GM20000 (cell line): ENCODE results near the gene TAF10.

Experiments
- DNase-seq: peaks from one replicate; pipeline ENCODE4 v3.0.0; 2012; ENCODE audit warnings: low spot score
- CTCF ChIP-seq: IDR thresholded peaks from 2 replicates; pipeline ENCODE4 v1.5.1; 2012; ENCODE audit warnings: mild to moderate bottlenecking, control low read depth; ENCODE audit errors: extremely low read depth, missing control alignments

Gene TAF10

GRCh38 chr11:6655020-6655789, 43.2 kb upstream of the TAF10 start:
- no peak for TF ChIP-seq CTCF
- peak; percentile 67 for DNase-seq

- no peak for DNase-seq
- no peak for TF ChIP-seq CTCF
Measured at GRCh38 chr11:6654281-6655019, 42.4 kb upstream of the TAF10 start.

GRCh38 chr11:6653656-6654055, 41.6 kb upstream of the TAF10 start:
- TF ChIP-seq CTCF, result no peak
- no peak for DNase-seq

- TF ChIP-seq CTCF, result no peak
- DNase-seq, result no peak
Measured at GRCh38 chr11:6653097-6653496, 41.1 kb upstream of the TAF10 start.

- DNase-seq, result no peak
- TF ChIP-seq CTCF, result no peak
Measured at GRCh38 chr11:6652182-6652581, 40.2 kb upstream of the TAF10 start.

GRCh38 chr11:6650980-6651379, 39.0 kb upstream of the TAF10 start:
- no peak for DNase-seq
- TF ChIP-seq CTCF, result no peak

GRCh38 chr11:6650104-6650503, 38.1 kb upstream of the TAF10 start:
- TF ChIP-seq CTCF, result no peak
- DNase-seq, result no peak
